Esophagus muscularis mucosa (tissue), 4 donors: ENCODE measurements around the gene FAM53A. TPM values are rescaled to one million over a fixed set of nuclear protein-coding genes. Genes with fewer than 3 reads are reported as not detected.

Experiments used
- DNase-seq: peaks from one replicate; pipeline ENCODE4 v3.0.0-alpha.2; 2017; ENCODE audit errors: extremely low spot score
- H3K27ac ChIP-seq, 4 donors: fragments of 200-600 bp; sonication (generic); replicated peaks in 1 of 4; 1 replicate in 3 of 4; 2 replicates in 1 of 4; pipeline ENCODE4 v1.5.1; 2016 to 2019; ENCODE audit warnings: mild to moderate bottlenecking in 1 of 4
- H3K27me3 ChIP-seq, 4 donors: fragments of 200-600 bp; sonication (generic); one replicate each; pipeline versions ENCODE4 v1.5.1 to v1.6.0; 2016 to 2019
- H3K36me3 ChIP-seq, 4 donors: fragments of 200-600 bp; sonication (generic); one replicate each; pipeline ENCODE4 v1.5.1; 2016 to 2019
- H3K4me1 ChIP-seq, 4 donors: fragments of 200-600 bp; sonication (generic); one replicate each; pipeline ENCODE4 v1.5.1; 2016 to 2019
- H3K4me3 ChIP-seq, 4 donors: fragments of 200-600 bp; sonication (generic); 1 replicate in 2 of 4; 2 replicates in 2 of 4; pipeline ENCODE4 v1.5.1; 2016 to 2019; ENCODE audit warnings: mild to moderate bottlenecking in 4 of 4, moderate library complexity in 1 of 4
- H3K9me3 ChIP-seq, 4 donors: fragments of 200-600 bp; sonication (generic); 1 replicate in 3 of 4; 2 replicates in 1 of 4; pipeline ENCODE4 v1.5.1; 2016 to 2019
- EP300 ChIP-seq: sonication (generic); formaldehyde crosslinking; IDR thresholded peaks from one replicate; pipeline ENCODE4 v1.6.1; 2017; ENCODE audit warnings: antibody characterized with exemption
- POLR2A ChIP-seq: fragments of 450-650 bp; IDR thresholded peaks from one replicate; pipeline ENCODE4 v1.6.1; 2017; ENCODE audit warnings: antibody characterized with exemption, moderate library complexity, mild to moderate bottlenecking, low read depth
- POLR2AphosphoS5 ChIP-seq, 2 donors: sonication (generic); formaldehyde crosslinking; IDR thresholded peaks; one replicate each; pipeline ENCODE4 v1.6.1; 2017; ENCODE audit warnings: antibody characterized with exemption in 2 of 2
- WGBS: methylation state at CpG from one replicate; pipeline ENCODE4 v1.1.5; 2018; 5-methylcytosine and 5-hydroxymethylcytosine counted together
- intact Hi-C: fragments of 100-400 bp; cut with DNase I; formaldehyde crosslinking; loops from one replicate; pipeline ENCODE4 v1.15.1; 2023
- small RNA-seq, 3 donors: library from RNA; depleted of rRNA; stranded (forward); fragments of <200 nt; gene quantifications; one replicate each; pipeline ENCODE3, GENCODE V24; 2016
- total RNA-seq, 4 donors: library from RNA; depleted of rRNA; stranded (reverse); fragments of >200 nt; gene quantifications; one replicate each; pipeline versions ENCODE4 v1.1.0 to v1.2.1, GENCODE V29; 2016
- TF ChIP-seq, protein P1 (sequence below), 3 experiments: fragments of 200-600 bp in 2 of 3; fragments of 450-650 bp in 1 of 3; sonication (generic) in 2 of 3; IDR thresholded peaks; one replicate each; pipeline ENCODE4 v1.5.1; 2017 to 2019; ENCODE audit warnings: antibody characterized with exemption in 3 of 3, mild to moderate bottlenecking in 2 of 3, moderate library complexity in 1 of 3

The FAM53A gene
- total RNA-seq, 4 donors from 2014 or later: 5.2 to 13.3 (median 8.9) TPM

DNA sequence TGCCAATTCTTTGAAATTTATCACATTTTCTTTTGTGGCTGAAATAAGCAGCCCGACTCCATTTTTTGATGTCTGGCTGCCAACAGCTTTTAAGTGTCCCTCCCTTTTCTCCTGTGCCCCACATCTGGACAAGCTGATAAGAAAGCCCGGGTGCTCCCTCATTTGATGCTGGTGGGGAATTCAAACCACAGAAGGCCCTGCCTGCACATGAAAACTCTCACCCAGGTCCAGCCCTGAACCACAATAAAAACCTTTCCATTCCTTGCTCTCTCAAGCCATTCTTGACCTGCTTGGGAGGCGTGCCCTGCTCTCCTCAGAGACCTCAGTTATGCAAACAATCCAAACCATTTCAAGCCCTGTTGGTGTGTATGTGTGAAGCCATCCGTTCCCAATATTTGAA is 93.9 kb downstream of the FAM53A start:
- H3K36me3 ChIP-seq: no peaks in the 10 kb centered on the region
- H3K9me3 ChIP-seq: peaks cover 0 to 36% (median 20%) of the 10 kb centered on the region in 4 donors
- WGBS: 73% methylated on average over 4 of the region's 4 CpGs
- TF ChIP-seq EP300: no peak
- TF ChIP-seq POLR2AphosphoS5 (IDR thresholded peaks at IDR 0.05): no peak
- TF ChIP-seq, protein P1, sequence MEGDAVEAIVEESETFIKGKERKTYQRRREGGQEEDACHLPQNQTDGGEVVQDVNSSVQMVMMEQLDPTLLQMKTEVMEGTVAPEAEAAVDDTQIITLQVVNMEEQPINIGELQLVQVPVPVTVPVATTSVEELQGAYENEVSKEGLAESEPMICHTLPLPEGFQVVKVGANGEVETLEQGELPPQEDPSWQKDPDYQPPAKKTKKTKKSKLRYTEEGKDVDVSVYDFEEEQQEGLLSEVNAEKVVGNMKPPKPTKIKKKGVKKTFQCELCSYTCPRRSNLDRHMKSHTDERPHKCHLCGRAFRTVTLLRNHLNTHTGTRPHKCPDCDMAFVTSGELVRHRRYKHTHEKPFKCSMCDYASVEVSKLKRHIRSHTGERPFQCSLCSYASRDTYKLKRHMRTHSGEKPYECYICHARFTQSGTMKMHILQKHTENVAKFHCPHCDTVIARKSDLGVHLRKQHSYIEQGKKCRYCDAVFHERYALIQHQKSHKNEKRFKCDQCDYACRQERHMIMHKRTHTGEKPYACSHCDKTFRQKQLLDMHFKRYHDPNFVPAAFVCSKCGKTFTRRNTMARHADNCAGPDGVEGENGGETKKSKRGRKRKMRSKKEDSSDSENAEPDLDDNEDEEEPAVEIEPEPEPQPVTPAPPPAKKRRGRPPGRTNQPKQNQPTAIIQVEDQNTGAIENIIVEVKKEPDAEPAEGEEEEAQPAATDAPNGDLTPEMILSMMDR (IDR thresholded peaks at IDR 0.05): no peak
- TF ChIP-seq POLR2A: no peak
- peaks cover 0 to 26% (median 0%) of the 10 kb centered on the region in 4 donors for H3K27me3 ChIP-seq
- H3K4me1 ChIP-seq: no peaks in the 10 kb centered on the region
- intact Hi-C loops: no loop called here
- H3K27ac ChIP-seq: no peak overlapping the region
- no peak for DNase-seq
- H3K4me3 ChIP-seq: no peak overlapping the region

Small RNAs within 50 kb of the gene (small RNA-seq; reads per million reads assigned to genes)
- 0 reads per million in 3 donors for gene RF00019

Other genes with a start within 250 kb of the FAM53A start
- gene SLBP, start 28.0 kb upstream of the FAM53A start, total RNA-seq: 10 to 100 TPM; 41.5 to 56.1 (median 45.5) TPM
- 100 to 1,000 TPM in 1 of 4 donors, 10 to 100 TPM in 3; 59.3 to 101 (median 72.6) TPM for gene TMEM129, start 37.0 kb upstream of the FAM53A start, total RNA-seq
- 1 to 10 TPM; 2.5 to 8.8 (median 5.8) TPM for gene TACC3, start 37.2 kb upstream of the FAM53A start, total RNA-seq
- 1 to 10 TPM; 1.2 to 2.0 (median 1.6) TPM for gene FGFR3, start 109.0 kb upstream of the FAM53A start, total RNA-seq
- 10 to 100 TPM; 23.7 to 34.7 (median 33.3) TPM for gene LETM1, start 171.8 kb upstream of the FAM53A start, total RNA-seq
- 10 to 100 TPM; 31.8 to 44.2 (median 37.5) TPM for gene NSD2, start 187.1 kb upstream of the FAM53A start, total RNA-seq